Esophagus squamous epithelium (tissue), 5 donors: Measurements from ENCODE around the gene LRCOL1. TPM values are rescaled to one million over a fixed set of nuclear protein-coding genes. Genes with fewer than 3 reads are reported as not detected.

Experiments
- DNase-seq: peaks from one replicate; lab custom pipeline; 2025; lab: John Stamatoyannopoulos, UW
- H3K27ac ChIP-seq, 4 donors: fragments of 200-600 bp; sonication (generic); one replicate each; pipeline ENCODE4 v1.5.1; 2016 to 2019; ENCODE audit warnings: mild to moderate bottlenecking in 1 of 4
- H3K27me3 ChIP-seq, 4 donors: fragments of 200-600 bp; sonication (generic); 1 replicate in 3 of 4; 2 replicates in 1 of 4; pipeline versions ENCODE4 v1.5.1 to v1.6.0; 2017 to 2021; ENCODE audit warnings: antibody characterized with exemption in 1 of 4
- H3K36me3 ChIP-seq, 3 donors: fragments of 200-600 bp; sonication (generic); one replicate each; pipeline ENCODE4 v1.5.1; 2016 to 2019
- H3K4me1 ChIP-seq, 3 donors: fragments of 200-600 bp; sonication (generic); one replicate each; pipeline ENCODE4 v1.5.1; 2017 to 2019
- H3K4me3 ChIP-seq, 4 donors: fragments of 200-600 bp; sonication (generic); 1 replicate in 3 of 4; 2 replicates in 1 of 4; pipeline ENCODE4 v1.5.1; 2016 to 2019; ENCODE audit warnings: mild to moderate bottlenecking in 2 of 4, moderate library complexity in 1 of 4
- H3K9me3 ChIP-seq, 3 donors: fragments of 200-600 bp; sonication (generic); one replicate each; pipeline ENCODE4 v1.5.1; 2016 to 2019
- POLR2A ChIP-seq, 4 donors: fragments of 450-650 bp; IDR thresholded peaks; one replicate each; pipeline ENCODE4 v1.6.1; 2017; ENCODE audit warnings: antibody characterized with exemption in 4 of 4, mild to moderate bottlenecking in 4 of 4, moderate library complexity in 3 of 4
- WGBS, 2 donors: methylation state at CpG; one replicate each; pipeline ENCODE4 v1.1.5; 2018; 5-methylcytosine and 5-hydroxymethylcytosine counted together
- intact Hi-C: fragments of 100-400 bp; cut with DNase I; formaldehyde crosslinking; loops from one replicate; pipeline ENCODE4 v1.15.0; 2022
- total RNA-seq, 4 donors: library from RNA; depleted of rRNA; stranded (reverse); fragments of >200 nt; gene quantifications; one replicate each; pipeline ENCODE4 v1.1.0, GENCODE V29; 2016
- TF ChIP-seq, protein P1 (sequence below), 6 experiments: fragments of 450-650 bp in 4 of 6; fragments of 200-600 bp in 2 of 6; sonication (generic) in 2 of 6; IDR thresholded peaks; one replicate each; pipeline ENCODE4 v1.5.1; 2016 to 2019; ENCODE audit warnings: antibody characterized with exemption in 6 of 6, mild to moderate bottlenecking in 4 of 6, moderate library complexity in 4 of 6
- donor health status: DM: yes; HTN: yes; CAD: no.

Gene LRCOL1
- total RNA-seq, 4 donors from 2014 or later = 1.5 TPM; not detected in 3

- no peak overlapping the region for H3K4me3 ChIP-seq
- TF ChIP-seq, protein P1, sequence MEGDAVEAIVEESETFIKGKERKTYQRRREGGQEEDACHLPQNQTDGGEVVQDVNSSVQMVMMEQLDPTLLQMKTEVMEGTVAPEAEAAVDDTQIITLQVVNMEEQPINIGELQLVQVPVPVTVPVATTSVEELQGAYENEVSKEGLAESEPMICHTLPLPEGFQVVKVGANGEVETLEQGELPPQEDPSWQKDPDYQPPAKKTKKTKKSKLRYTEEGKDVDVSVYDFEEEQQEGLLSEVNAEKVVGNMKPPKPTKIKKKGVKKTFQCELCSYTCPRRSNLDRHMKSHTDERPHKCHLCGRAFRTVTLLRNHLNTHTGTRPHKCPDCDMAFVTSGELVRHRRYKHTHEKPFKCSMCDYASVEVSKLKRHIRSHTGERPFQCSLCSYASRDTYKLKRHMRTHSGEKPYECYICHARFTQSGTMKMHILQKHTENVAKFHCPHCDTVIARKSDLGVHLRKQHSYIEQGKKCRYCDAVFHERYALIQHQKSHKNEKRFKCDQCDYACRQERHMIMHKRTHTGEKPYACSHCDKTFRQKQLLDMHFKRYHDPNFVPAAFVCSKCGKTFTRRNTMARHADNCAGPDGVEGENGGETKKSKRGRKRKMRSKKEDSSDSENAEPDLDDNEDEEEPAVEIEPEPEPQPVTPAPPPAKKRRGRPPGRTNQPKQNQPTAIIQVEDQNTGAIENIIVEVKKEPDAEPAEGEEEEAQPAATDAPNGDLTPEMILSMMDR (IDR thresholded peaks at IDR 0.05) = no peak
- TF ChIP-seq POLR2A (IDR thresholded peaks at IDR 0.05) = no peak
- no peaks in the 10 kb centered on the region for H3K27me3 ChIP-seq
- no peak for DNase-seq
- H3K4me1 ChIP-seq = no peaks in the 10 kb centered on the region
- no peaks in the 10 kb centered on the region for H3K9me3 ChIP-seq
- H3K27ac ChIP-seq = no peak overlapping the region
- H3K36me3 ChIP-seq = peaks cover 10 to 98% (median 30%) of the 10 kb centered on the region in 3 donors
- 83 to 89% methylated on average over 15 to 18 of the region's 18 CpGs for WGBS, 2 donors
- intact Hi-C loops = no loop called here
Measured at GRCh38 chr12:132637811-132638210, 27.4 kb upstream of the LRCOL1 start.

- H3K27ac ChIP-seq = no peak overlapping the region
- no peaks in the 10 kb centered on the region for H3K4me1 ChIP-seq
- no peak overlapping the region for H3K4me3 ChIP-seq
- H3K36me3 ChIP-seq = peaks cover 22 to 98% (median 25%) of the 10 kb centered on the region in 3 donors
- TF ChIP-seq, protein P1 (IDR thresholded peaks at IDR 0.05) = no peak
- TF ChIP-seq POLR2A (IDR thresholded peaks at IDR 0.05) = no peak
- H3K27me3 ChIP-seq = no peaks in the 10 kb centered on the region
- H3K9me3 ChIP-seq = no peaks in the 10 kb centered on the region
- intact Hi-C loops = no loop called here
- DNase-seq = no peak
- WGBS, 2 donors = 86 to 98% methylated on average over 11 to 19 of the region's 29 CpGs
Measured at GRCh38 chr12:132635076-132635955, 24.9 kb upstream of the LRCOL1 start.

GRCh38 chr12:132634411-132634990, 24.1 kb upstream of the LRCOL1 start:
- Histone ChIP-seq H3K9me3 (no peaks in the 10 kb centered on the region), H3K4me3 (no peak overlapping the region), H3K4me1 (no peaks in the 10 kb centered on the region), H3K36me3 (peaks cover 22 to 98% (median 25%) of the 10 kb centered on the region in 3 donors), H3K27me3 (no peaks in the 10 kb centered on the region), H3K27ac (no peak overlapping the region)
- TF ChIP-seq, protein P1 (IDR thresholded peaks at IDR 0.05) = no peak
- DNase-seq = no peak
- 93 to 96% methylated on average over 12 to 13 of the region's 21 CpGs for WGBS, 2 donors
- intact Hi-C loops = no loop called here

- intact Hi-C loops = no loop called here
- DNase-seq = no peak
- Histone ChIP-seq H3K27ac (no peak overlapping the region), H3K4me3 (no peak overlapping the region), H3K9me3 (no peaks in the 10 kb centered on the region), H3K36me3 (peaks cover 22 to 98% (median 25%) of the 10 kb centered on the region in 3 donors), H3K27me3 (no peaks in the 10 kb centered on the region), H3K4me1 (no peaks in the 10 kb centered on the region)
- TF ChIP-seq, protein P1 (IDR thresholded peaks at IDR 0.05) = no peak
- no peak for TF ChIP-seq POLR2A (IDR thresholded peaks at IDR 0.05)
- WGBS, 2 donors = 86 to 93% methylated on average over 7 to 8 of the region's 10 CpGs
Measured at GRCh38 chr12:132633901-132634300, 23.5 kb upstream of the LRCOL1 start.

GRCh38 chr12:132633398-132633797, 23.0 kb upstream of the LRCOL1 start:
- Histone ChIP-seq H3K9me3 (no peaks in the 10 kb centered on the region), H3K27ac (no peak overlapping the region), H3K4me1 (no peaks in the 10 kb centered on the region), H3K27me3 (no peaks in the 10 kb centered on the region), H3K4me3 (no peak overlapping the region), H3K36me3 (peaks cover 22 to 96% (median 25%) of the 10 kb centered on the region in 3 donors)
- WGBS, 2 donors = 83 to 98% methylated on average over 7 to 8 of the region's 8 CpGs
- intact Hi-C loops = no loop called here
- DNase-seq = no peak
- no peak for TF ChIP-seq POLR2A (IDR thresholded peaks at IDR 0.05)
- TF ChIP-seq, protein P1 (IDR thresholded peaks at IDR 0.05) = no peak
